ENCODE measurements around the gene SLC4A2.

Gene SLC4A2

GRCh38 chr7:151015967-151016366 lies 43.4 kb upstream of the SLC4A2 start:
- DNase-seq (ENCODE audit: low read depth in 1 of 2, low spot score in 1 of 2): no peak
- Histone ChIP-seq H3K27me3 (ENCODE audit: insufficient read depth, poor library complexity, severe bottlenecking) (peaks cover 24% of the 10 kb centered on the region), H3K4me3 (replicated peaks; ENCODE audit: insufficient read depth, low read length) (no peak overlapping the region), H3K27ac (replicated peaks) (no peak overlapping the region)
- TF ChIP-seq POLR2AphosphoS5 (IDR thresholded peaks at IDR 0.05; ENCODE audit: low read depth) (no peak), REST (IDR thresholded peaks at IDR 0.05; ENCODE audit: insufficient replicate concordance, low read depth) (no peak), GABPA (IDR thresholded peaks at IDR 0.05; ENCODE audit: low read depth) (no peak), SPI1 (IDR thresholded peaks at IDR 0.05; ENCODE audit: borderline replicate concordance, low read depth) (no peak), CTCF (IDR thresholded peaks at IDR 0.05; ENCODE audit: insufficient read depth, low read length) (no peak)

- Histone ChIP-seq H3K4me3 (replicated peaks; ENCODE audit: insufficient read depth, low read length) (no peak overlapping the region), H3K27me3 (ENCODE audit: insufficient read depth, poor library complexity, severe bottlenecking) (peaks cover 24% of the 10 kb centered on the region), H3K27ac (replicated peaks) (no peak overlapping the region)
- no peak for DNase-seq (ENCODE audit: low read depth in 1 of 2, low spot score in 1 of 2)
- TF ChIP-seq REST (IDR thresholded peaks at IDR 0.05; ENCODE audit: insufficient replicate concordance, low read depth) (no peak), GABPA (IDR thresholded peaks at IDR 0.05; ENCODE audit: low read depth) (no peak), SPI1 (IDR thresholded peaks at IDR 0.05; ENCODE audit: borderline replicate concordance, low read depth) (no peak), POLR2AphosphoS5 (IDR thresholded peaks at IDR 0.05; ENCODE audit: low read depth) (no peak), CTCF (IDR thresholded peaks at IDR 0.05; ENCODE audit: insufficient read depth, low read length) (no peak)
Measured at GRCh38 chr7:151016505-151016904, 42.9 kb upstream of the SLC4A2 start.

GRCh38 chr7:151016942-151017341 lies 42.4 kb upstream of the SLC4A2 start:
- DNase-seq (ENCODE audit: low read depth in 1 of 2, low spot score in 1 of 2): no peak
- H3K27me3 ChIP-seq (ENCODE audit: insufficient read depth, poor library complexity, severe bottlenecking): peaks cover 24% of the 10 kb centered on the region
- no peak overlapping the region for H3K27ac ChIP-seq (replicated peaks)
- TF ChIP-seq REST (IDR thresholded peaks at IDR 0.05; ENCODE audit: insufficient replicate concordance, low read depth) (no peak), SPI1 (IDR thresholded peaks at IDR 0.05; ENCODE audit: borderline replicate concordance, low read depth) (no peak), GABPA (IDR thresholded peaks at IDR 0.05; ENCODE audit: low read depth) (no peak), POLR2AphosphoS5 (IDR thresholded peaks at IDR 0.05; ENCODE audit: low read depth) (no peak), CTCF (IDR thresholded peaks at IDR 0.05; ENCODE audit: insufficient read depth, low read length) (no peak)
- no peak overlapping the region for H3K4me3 ChIP-seq (replicated peaks; ENCODE audit: insufficient read depth, low read length)
